Effector memory CD8-positive, alpha-beta T cell (primary cell): ENCODE results near the gene SLC23A2.
A peak's percentile ranks its signal among the peaks of the same experiment; 100 is the strongest.
"Not testable (repeated sequence)": the region's sequence is repeated elsewhere in the genome, so short reads cannot be mapped to it uniquely, and the experiment has no call there.

Experiments used
- ATAC-seq: fragments of 150-1000 bp; cut with Tn5 transposase; replicated peaks from 2 replicates; pipeline ENCODE4 v1.10.0; 2021; ENCODE audit warnings: mild to moderate bottlenecking, moderate library complexity
- DNase-seq, 3 experiments: peaks; one replicate each; pipeline ENCODE4 v3.0.0; 2021
- H3K27ac Mint-ChIP-seq, 2 donors: one replicate each; pipeline ENCODE4 v1.8.0; 2022; ENCODE audit warnings: mild to moderate bottlenecking in 2 of 2, mixed read lengths in 2 of 2, moderate library complexity in 2 of 2
- H3K27me3 Mint-ChIP-seq, 2 donors: one replicate each; pipeline ENCODE4 v1.8.0; 2022; ENCODE audit warnings: mixed read lengths in 2 of 2
- H3K36me3 Mint-ChIP-seq: one replicate; pipeline ENCODE4 v1.8.0; 2022; ENCODE audit warnings: mild to moderate bottlenecking, moderate library complexity, mixed read lengths; ENCODE audit not compliant: insufficient read depth
- H3K4me1 Mint-ChIP-seq, 2 donors: one replicate each; pipeline ENCODE4 v1.8.0; 2022; ENCODE audit warnings: low read depth in 2 of 2, mixed read lengths in 2 of 2
- H3K4me3 Mint-ChIP-seq, 2 donors: one replicate each; pipeline ENCODE4 v1.8.0; 2022; ENCODE audit warnings: mild to moderate bottlenecking in 2 of 2, mixed read lengths in 2 of 2, moderate library complexity in 2 of 2
- H3K9me3 Mint-ChIP-seq, 2 donors: one replicate each; pipeline ENCODE4 v1.8.0; 2022; ENCODE audit warnings: mixed read lengths in 2 of 2
- total RNA-seq, 9 experiments: gene quantifications; one replicate each; lab custom pipeline; 2026; lab: John Stamatoyannopoulos, UW

The SLC23A2 gene
- 41.3 to 59.7 (median 46.4) reads per million in 9 experiments for total RNA-seq

DNA sequence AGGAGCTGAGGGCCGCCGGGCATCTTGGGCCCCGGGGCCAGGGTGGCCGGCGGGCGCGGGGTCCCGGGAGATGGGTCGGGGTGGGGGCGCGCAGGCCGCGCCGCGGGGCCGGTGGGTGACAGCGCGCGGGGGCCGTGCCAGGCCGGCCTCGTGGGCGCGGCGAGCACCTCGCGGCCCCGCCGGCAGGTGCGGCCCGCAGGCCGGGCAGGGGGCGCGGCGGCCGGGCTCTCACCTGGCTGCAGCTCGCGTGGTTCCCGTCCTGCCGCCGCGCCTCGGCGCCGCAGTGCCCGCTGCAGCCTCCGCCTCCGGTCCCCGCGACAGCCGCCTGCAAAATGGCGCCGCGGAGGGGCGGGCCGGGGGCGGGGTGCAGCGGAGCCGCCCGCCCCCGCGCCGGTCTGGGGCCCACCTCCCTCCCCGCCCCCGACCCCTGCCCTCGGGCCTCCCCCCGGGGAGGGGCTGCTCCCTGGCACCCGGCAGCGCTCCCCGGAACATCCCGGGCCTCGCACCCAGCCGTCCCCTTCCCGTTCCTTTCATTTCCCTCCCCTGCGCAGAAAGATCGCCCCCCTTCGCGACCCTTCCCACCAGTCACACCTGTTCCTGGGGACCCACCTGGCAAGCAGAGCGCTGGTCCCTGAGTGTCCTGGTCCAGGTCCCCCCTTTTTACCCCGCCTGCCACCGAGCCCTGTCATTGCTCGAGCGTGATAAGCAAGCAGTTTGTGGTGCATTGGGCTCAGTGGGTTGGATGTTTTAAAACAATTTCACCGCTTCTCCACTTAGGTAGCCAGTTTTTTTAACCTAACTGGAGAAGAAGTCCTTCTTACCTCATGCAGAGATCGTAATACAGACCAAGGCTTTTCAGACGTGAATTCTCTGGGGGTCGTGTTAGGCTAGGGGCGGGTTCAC is at the start of gene SLC23A2:
SLC23A2 (minus strand) TSS at position 337 of the 903 bp plus-strand sequence. CDS start 68,948 bp downstream, outside the sequence.
- Mint-ChIP-seq H3K27me3 (no peaks in the 10 kb centered on the region), H3K9me3 (no peaks in the 10 kb centered on the region), H3K36me3 (peaks cover 11% of the 10 kb centered on the region), H3K4me1 (peaks cover 31 to 39% of the 10 kb centered on the region in 2 donors), H3K27ac (peak within 1 kb of the TSS; percentile 95 to 98), H3K4me3 (peak within 1 kb of the TSS; percentile 95 to 98)
- peak; percentile 87 for ATAC-seq
- DNase-seq, result peak; percentile 33 to 55 (median 35)

DNA sequence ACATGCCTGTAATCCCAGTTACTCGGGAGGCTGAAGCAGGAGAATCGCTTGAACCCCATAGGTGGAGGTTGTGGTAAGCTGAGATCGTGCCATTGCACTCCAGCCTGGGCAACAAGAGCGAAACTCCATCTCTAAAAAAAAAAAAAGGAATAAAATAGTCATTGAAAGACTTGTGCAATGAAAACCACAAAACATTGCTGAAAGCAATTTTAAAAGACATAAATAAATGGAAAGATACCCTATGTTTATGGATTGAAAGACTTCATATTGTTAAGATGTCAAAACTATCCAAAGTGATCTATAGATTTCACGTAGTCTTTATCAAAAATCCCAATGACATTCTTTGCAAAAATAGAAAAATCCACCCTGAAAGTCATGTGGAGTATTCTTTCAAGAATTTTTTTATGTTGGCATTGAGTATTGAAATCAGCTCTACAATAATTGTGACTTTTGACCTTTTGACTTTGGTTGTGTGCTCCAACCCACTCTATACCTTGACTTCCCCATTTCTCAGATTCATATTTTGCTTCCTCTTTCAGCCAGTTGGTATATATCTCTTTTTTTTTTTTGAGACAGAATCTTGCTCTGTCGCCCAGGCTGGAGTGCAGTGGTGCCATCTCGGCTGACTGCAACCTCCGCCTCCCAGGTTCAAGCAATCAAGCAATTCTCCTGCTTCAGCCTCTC is 45.5 kb upstream of the SLC23A2 start:
- H3K9me3 Mint-ChIP-seq, result no peaks in the 10 kb centered on the region
- ATAC-seq, result no peak
- H3K36me3 Mint-ChIP-seq, result peaks cover 5% of the 10 kb centered on the region
- H3K4me1 Mint-ChIP-seq, result no peaks in the 10 kb centered on the region
- no peak for DNase-seq
- H3K27me3 Mint-ChIP-seq, result peaks cover 0 to 9% of the 10 kb centered on the region in 2 donors
- no peak overlapping the region for H3K4me3 Mint-ChIP-seq
- no peak overlapping the region for H3K27ac Mint-ChIP-seq

DNA sequence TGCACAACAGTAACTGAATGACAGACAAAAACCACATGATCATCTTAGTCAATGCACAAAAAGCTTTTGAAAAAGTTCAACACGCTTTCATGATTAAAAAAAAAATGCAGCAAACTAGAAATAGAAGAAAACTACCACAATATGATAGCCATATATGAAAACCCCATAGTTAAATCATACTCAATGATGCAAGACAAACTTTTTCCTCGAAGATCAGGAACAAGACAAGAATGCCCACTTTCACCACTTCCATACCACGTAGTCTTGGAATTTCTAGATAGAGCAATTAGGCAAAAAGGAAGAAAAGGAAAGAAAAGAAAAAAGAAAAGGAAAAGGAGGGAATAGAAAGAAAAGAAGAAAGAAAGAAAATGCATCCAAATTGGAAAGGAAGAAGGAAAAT is 44.6 kb upstream of the SLC23A2 start:
- Mint-ChIP-seq H3K4me3 (no peak overlapping the region), H3K9me3 (no peaks in the 10 kb centered on the region), H3K36me3 (peaks cover 5% of the 10 kb centered on the region), H3K27me3 (peaks cover 0 to 9% of the 10 kb centered on the region in 2 donors), H3K4me1 (peaks cover 0 to 2% of the 10 kb centered on the region in 2 donors), H3K27ac (no peak overlapping the region)
- DNase-seq (no peak), ATAC-seq (no peak)

DNA sequence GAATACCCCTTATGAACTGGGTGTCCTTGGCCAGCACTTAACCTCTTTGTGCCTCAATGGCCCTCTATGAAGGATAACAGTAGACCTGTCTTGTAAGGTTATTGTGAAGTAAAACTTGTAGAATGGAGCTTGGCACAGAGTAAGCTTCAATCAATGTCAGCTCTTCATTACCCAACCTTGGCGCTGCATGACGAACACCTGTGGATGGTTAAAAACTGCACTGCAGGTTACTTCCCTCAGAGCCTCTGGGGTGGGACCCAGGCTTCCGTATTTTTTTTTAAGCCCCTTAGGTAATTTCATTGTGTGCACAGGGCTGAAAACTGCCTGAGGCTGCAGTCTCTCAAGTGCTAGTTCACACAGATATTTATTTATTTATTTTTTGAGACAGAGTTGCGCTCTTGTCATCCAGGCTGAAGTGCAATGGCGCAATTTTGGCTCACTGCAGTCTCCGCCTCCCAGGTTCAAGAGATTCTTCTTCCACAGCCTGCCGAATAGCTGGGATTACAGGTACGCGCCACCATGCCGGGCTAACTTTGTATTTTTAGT is 42.8 kb upstream of the SLC23A2 start:
- Mint-ChIP-seq H3K4me1 (peaks cover 10 to 15% of the 10 kb centered on the region in 2 donors), H3K4me3 (no peak overlapping the region), H3K27ac (no peak overlapping the region), H3K36me3 (peaks cover 9% of the 10 kb centered on the region), H3K9me3 (no peaks in the 10 kb centered on the region), H3K27me3 (peaks cover 0 to 9% of the 10 kb centered on the region in 2 donors)
- DNase-seq (no peak), ATAC-seq (no peak)

DNA sequence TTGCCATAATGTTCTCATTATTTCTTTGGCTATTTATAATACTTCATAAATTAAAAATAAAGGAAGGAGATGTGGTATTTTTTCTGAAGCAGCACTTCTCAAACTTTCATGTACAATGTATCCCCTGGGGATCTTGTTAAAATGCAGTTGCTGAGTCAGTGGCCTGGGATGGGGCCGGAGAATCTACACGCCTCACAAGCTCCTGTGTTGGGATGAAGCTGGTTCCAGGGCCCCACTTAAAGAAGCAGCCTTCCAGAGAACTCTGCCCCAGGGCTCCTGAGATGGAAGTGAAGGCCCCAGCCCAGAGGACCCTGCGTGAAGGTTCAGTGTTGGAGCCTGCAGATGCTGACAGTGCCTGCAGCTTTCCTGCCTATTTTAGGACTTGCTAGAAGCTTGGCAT is 40.1 kb upstream of the SLC23A2 start:
- no peak for ATAC-seq
- DNase-seq, result no peak
- Mint-ChIP-seq H3K36me3 (peaks cover 4% of the 10 kb centered on the region), H3K4me1 (peaks cover 16 to 30% of the 10 kb centered on the region in 2 donors), H3K4me3 (no peak overlapping the region), H3K27me3 (peaks cover 0 to 9% of the 10 kb centered on the region in 2 donors), H3K9me3 (no peaks in the 10 kb centered on the region), H3K27ac (no peak overlapping the region)

DNA sequence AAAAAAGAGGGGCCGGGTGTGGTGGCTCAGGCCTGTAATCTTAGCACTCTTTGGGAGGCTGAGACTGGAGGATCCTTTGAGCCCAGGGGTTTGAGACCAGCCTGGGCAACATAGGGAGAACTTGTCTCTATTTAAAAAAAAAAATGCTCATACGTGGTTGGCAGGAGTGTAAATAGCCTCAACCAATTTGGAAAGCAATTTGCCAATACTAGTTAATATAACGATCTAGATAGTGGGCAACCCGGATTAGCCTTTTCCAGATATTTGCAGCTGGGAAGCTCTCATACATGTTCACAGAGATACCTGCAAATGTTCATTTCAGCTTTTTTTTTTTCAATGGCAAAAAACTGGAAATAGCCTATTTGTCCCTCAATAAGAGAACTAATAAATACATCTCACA is 39.0 kb upstream of the SLC23A2 start:
- H3K4me1 Mint-ChIP-seq, result peaks cover 16 to 30% of the 10 kb centered on the region in 2 donors
- DNase-seq, result no peak

DNA sequence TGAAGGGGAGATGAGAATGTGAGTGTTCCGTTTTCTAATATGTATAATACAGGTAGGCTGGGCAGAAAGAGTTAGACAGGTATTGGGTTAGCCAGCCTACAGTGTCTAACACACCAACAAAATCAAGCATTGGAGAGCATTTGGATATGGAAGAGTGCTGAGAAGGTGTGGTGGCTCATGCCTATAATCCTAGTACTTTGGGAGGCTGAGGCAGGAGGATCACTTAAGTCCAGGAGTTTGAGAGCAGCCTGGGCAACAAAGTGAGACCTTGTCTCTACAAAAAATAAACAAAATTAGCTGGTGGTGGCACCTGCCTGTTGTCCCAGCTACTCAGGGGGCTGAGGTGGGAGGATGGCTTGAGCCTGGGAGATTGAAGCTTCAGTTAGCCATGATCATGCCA is 38.6 kb upstream of the SLC23A2 start:
- Mint-ChIP-seq H3K27me3 (peaks cover 0 to 5% of the 10 kb centered on the region in 2 donors), H3K9me3 (no peaks in the 10 kb centered on the region), H3K36me3 (peaks cover 4% of the 10 kb centered on the region), H3K27ac (peak overlapping the region; percentile 94 to 95), H3K4me3 (peak overlapping the region; percentile 74 to 77), H3K4me1 (peaks cover 16 to 30% of the 10 kb centered on the region in 2 donors)
- no peak for ATAC-seq
- no peak for DNase-seq

More for the DNA sequence above, 39.0 kb upstream of the SLC23A2 start:
- Mint-ChIP-seq H3K4me3 (no peak overlapping the region), H3K9me3 (no peaks in the 10 kb centered on the region), H3K27me3 (peaks cover 0 to 9% of the 10 kb centered on the region in 2 donors), H3K36me3 (peaks cover 4% of the 10 kb centered on the region), H3K27ac (peak overlapping the region; percentile 94 to 95)
- ATAC-seq, result no peak

DNA sequence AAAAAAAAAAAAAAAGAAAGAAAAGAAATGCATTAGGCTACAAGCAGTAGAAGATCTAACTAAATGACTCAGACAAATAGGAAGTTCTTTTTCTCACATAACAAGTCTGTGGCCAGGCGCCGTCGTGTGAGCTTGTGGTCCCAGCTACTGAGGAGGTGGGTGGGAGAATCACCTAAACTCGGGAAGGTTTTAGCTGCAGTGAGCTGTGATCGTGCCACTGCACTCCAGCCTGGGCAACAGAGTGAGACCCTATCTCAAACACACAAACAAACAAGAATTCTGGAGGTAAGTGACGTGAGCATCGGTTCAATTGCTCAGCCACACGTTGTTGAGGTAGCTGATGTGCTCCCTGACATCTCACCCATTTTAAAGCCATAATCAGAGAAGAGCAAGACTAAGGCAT is 37.9 kb upstream of the SLC23A2 start:
- Mint-ChIP-seq H3K9me3 (no peaks in the 10 kb centered on the region), H3K27ac (peak overlapping the region; percentile 94 to 95), H3K36me3 (peaks cover 4% of the 10 kb centered on the region), H3K4me3 (peak overlapping the region; percentile 74 to 77), H3K4me1 (peaks cover 16 to 30% of the 10 kb centered on the region in 2 donors), H3K27me3 (no peaks in the 10 kb centered on the region)
- DNase-seq (peak; percentile 59 to 64 (median 62)), ATAC-seq (peak; percentile 96)

DNA sequence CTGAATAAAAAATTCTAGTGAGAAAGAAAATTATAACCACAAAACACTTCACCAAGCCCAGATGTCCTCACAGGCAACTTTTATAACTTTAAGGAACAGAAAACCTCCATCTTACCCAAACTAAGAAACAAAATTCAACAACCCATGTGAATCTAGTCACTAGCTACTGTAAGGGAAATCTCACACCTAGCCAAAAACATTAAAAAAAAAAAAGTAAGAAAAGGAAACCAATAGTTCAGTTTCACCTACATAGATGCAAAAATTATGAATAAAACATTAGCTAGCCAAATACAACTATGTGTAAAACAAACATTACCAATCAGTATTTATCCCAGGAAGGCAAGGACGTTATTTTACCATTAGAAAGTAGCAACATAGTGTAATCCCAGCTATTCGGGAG is 35.5 kb upstream of the SLC23A2 start:
- H3K4me1 Mint-ChIP-seq, result peaks cover 16 to 30% of the 10 kb centered on the region in 2 donors
- H3K9me3 Mint-ChIP-seq, result no peaks in the 10 kb centered on the region
- DNase-seq, result no peak
- peaks cover 7% of the 10 kb centered on the region for H3K36me3 Mint-ChIP-seq
- no peak for ATAC-seq
- no peaks in the 10 kb centered on the region for H3K27me3 Mint-ChIP-seq
- no peak overlapping the region for H3K4me3 Mint-ChIP-seq
- no peak overlapping the region for H3K27ac Mint-ChIP-seq

DNA sequence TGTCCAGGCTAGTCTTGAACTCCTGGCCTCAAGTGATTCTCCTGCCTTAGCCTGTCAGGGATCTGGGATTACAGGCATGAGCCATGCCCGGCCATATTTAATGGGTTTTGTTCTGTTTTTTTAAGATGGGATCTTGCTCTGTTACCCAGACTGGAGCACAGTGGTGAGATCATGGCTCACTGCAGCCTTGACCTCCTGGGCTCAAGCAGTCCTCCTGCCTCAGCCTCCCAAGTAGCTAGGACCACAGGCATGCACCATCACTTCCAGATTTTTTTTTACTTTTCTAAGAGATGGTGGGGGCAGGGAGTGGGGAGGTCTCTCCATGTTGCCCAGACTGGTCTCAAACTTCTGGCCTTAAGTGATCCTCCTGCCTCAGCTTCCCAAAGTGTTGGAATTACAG is 34.2 kb upstream of the SLC23A2 start:
- peaks cover 16 to 24% of the 10 kb centered on the region in 2 donors for H3K4me1 Mint-ChIP-seq
- not testable (repeated sequence) for H3K4me3 Mint-ChIP-seq, H3K27ac Mint-ChIP-seq, H3K27me3 Mint-ChIP-seq, H3K9me3 Mint-ChIP-seq, H3K36me3 Mint-ChIP-seq, ATAC-seq, DNase-seq

DNA sequence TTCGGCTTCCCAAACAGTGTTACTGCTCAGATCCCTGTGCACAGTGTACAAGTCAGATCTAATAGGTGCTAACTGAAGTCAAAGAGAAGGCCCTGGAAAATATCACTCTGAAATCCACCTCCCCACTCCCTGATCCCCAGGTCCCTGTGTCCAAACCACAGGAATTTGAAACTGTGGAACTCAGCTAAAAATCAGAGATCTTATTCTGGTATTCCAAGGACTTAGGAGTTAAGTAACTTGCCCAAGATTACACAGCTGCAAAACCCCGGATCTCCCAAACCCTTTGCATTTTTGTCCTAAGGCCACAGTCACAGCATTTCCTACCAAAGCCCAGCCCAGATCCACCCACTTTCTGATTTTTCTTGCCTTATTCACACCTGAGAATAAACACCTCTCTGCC is 32.3 kb upstream of the SLC23A2 start:
- H3K4me1 Mint-ChIP-seq, result peaks cover 6 to 11% of the 10 kb centered on the region in 2 donors
- peaks cover 5% of the 10 kb centered on the region for H3K36me3 Mint-ChIP-seq
- no peaks in the 10 kb centered on the region for H3K27me3 Mint-ChIP-seq
- H3K27ac Mint-ChIP-seq, result peak overlapping the region; percentile 6 to 58
- H3K4me3 Mint-ChIP-seq, result no peak overlapping the region
- ATAC-seq, result no peak
- no peaks in the 10 kb centered on the region for H3K9me3 Mint-ChIP-seq
- no peak for DNase-seq

DNA sequence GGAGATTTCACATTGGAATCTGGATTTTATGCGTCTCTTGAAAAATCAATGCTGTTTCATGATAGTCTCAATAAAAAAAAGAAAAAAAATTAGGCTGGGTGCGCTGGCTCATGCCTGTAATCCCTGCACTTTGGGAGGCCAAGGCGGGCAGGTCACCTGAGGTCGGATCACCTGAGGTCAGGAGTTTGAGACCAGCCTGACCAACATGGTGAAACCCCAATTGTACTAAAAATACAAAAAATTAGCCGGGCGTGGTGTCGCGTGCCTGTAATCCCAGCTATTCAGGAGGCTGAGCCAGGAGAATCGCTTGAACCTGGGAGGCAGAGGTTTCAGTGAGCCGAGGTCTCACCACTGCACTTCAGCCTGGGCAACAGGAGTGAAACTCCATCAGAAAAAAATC is 30.4 kb upstream of the SLC23A2 start:
- not testable (repeated sequence) for H3K4me3 Mint-ChIP-seq, H3K4me1 Mint-ChIP-seq, H3K27ac Mint-ChIP-seq, DNase-seq, H3K27me3 Mint-ChIP-seq, H3K36me3 Mint-ChIP-seq, ATAC-seq, H3K9me3 Mint-ChIP-seq

DNA sequence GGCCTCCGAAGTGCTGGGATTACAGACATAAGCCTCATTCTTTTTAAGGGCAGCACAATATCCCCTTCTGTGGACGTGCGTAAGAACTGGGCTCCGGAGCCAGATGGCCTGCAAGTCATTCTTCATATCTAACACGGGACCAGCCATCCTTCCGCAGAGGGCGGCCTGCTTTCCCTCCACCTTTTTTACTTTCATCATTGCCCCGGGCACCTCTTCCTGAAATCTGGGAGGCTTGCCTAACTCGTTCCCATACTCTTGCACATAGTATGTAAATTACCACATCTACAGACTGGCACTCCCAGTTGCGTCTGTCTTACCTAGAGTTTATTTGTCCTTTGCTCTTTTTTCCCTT is 29.9 kb upstream of the SLC23A2 start:
- Mint-ChIP-seq H3K9me3 (no peaks in the 10 kb centered on the region), H3K4me3 (no peak overlapping the region), H3K27ac (no peak overlapping the region), H3K36me3 (peaks cover 5% of the 10 kb centered on the region), H3K27me3 (no peaks in the 10 kb centered on the region), H3K4me1 (no peaks in the 10 kb centered on the region)
- ATAC-seq (no peak), DNase-seq (no peak)
